Measurements from ENCODE around the gene CFAP61.

CFAP61 gene

GRCh38 chr20:20322912-20323311 lies 270.6 kb downstream of the CFAP61 start:
- Histone ChIP-seq H3K4me2 (ENCODE audit: low read length) (no peak overlapping the region), H4K12ac (ENCODE audit: low read depth, low read length) (no peak overlapping the region)
- no CpG with 5 or more reads among the region's 6 CpGs for WGBS (ENCODE audit: extremely low coverage, insufficient coverage, insufficient read length)

DNA sequence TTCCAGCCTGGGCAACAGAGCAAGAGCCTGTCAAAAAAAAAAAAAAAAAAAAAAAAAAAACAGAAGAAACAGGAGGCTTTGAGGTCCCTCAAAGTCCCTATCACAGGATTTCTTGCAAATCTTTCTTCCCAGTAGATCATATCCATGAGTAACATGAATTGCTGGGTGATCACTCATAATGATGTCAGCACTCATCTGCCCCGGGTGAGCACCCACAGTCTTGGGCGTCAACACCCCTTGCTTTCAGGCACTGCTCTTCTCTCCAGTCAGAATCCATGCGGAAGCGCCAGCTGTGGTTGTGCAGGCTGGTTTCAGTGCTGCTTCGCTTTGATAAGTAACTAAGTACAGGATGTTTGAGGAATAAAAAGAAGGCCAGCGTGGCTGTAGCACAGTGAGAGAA lies 275.4 kb downstream of the CFAP61 start:
- H3K36me3 ChIP-seq (ENCODE audit: control insufficient read depth in 1 of 2, insufficient read depth in 2 of 2, low read length in 2 of 2) = no peaks in the 10 kb centered on the region
- H3K27ac ChIP-seq (ENCODE audit: low read depth, low read length) = no peak overlapping the region
- no peaks in the 10 kb centered on the region for H3K4me1 ChIP-seq (ENCODE audit: control insufficient read depth in 1 of 2, insufficient read depth in 2 of 2, low read length in 2 of 2)
- WGBS (ENCODE audit: extremely low coverage, insufficient coverage, insufficient read length) = no CpG with 5 or more reads among the region's 6 CpGs
- H3K9me3 ChIP-seq (ENCODE audit: insufficient read depth, low read depth, low read length) = no peaks in the 10 kb centered on the region
- H3K27me3 ChIP-seq (ENCODE audit: insufficient read depth, low read length) = no peaks in the 10 kb centered on the region
- no peak overlapping the region for H3K18ac ChIP-seq (ENCODE audit: low read length)
- no peak overlapping the region for H3K4me3 ChIP-seq (ENCODE audit: low read depth, low read length)
- no peaks in the 10 kb centered on the region for H3K79me1 ChIP-seq (ENCODE audit: low read length)
- no peak overlapping the region for H3K9ac ChIP-seq (ENCODE audit: low read length)
- H3K14ac ChIP-seq (ENCODE audit: low read length) = no peak overlapping the region
- H2AK5ac ChIP-seq (ENCODE audit: low read length) = no peak overlapping the region
- H3K79me2 ChIP-seq (ENCODE audit: control insufficient read depth, insufficient read depth, low read length, poor library complexity) = no peaks in the 10 kb centered on the region
- H3K4me2 ChIP-seq (ENCODE audit: low read length) = no peak overlapping the region
- H4K91ac ChIP-seq (ENCODE audit: low read depth, low read length) = no peak overlapping the region
- no peak overlapping the region for H2BK12ac ChIP-seq (ENCODE audit: low read length)
- no peak for DNase-seq
- no peak overlapping the region for H3K23ac ChIP-seq (ENCODE audit: low read length)
- no peak overlapping the region for H3K4ac ChIP-seq (ENCODE audit: low read depth, low read length)
- no peak overlapping the region for H2BK5ac ChIP-seq (ENCODE audit: low read depth, low read length, poor library complexity)
- H4K8ac ChIP-seq (ENCODE audit: low read depth, low read length) = no peak overlapping the region
- H2BK120ac ChIP-seq (ENCODE audit: insufficient read depth, low read length, poor library complexity) = no peak overlapping the region
- no peak overlapping the region for H4K12ac ChIP-seq (ENCODE audit: low read depth, low read length)
- H2AFZ ChIP-seq (ENCODE audit: insufficient read depth, low read length, poor library complexity) = no peak overlapping the region

More at GRCh38 chr20:20322912-20323311, 270.6 kb downstream of the CFAP61 start:
- no peak overlapping the region for H2AFZ ChIP-seq (ENCODE audit: insufficient read depth, low read length, poor library complexity)
- H4K91ac ChIP-seq (ENCODE audit: low read depth, low read length) = no peak overlapping the region
- no peaks in the 10 kb centered on the region for H3K79me1 ChIP-seq (ENCODE audit: low read length)
- H2AK5ac ChIP-seq (ENCODE audit: low read length) = no peak overlapping the region
- H3K4ac ChIP-seq (ENCODE audit: low read depth, low read length) = no peak overlapping the region
- H3K9ac ChIP-seq (ENCODE audit: low read length) = no peak overlapping the region
- no peaks in the 10 kb centered on the region for H3K9me3 ChIP-seq (ENCODE audit: insufficient read depth, low read depth, low read length)
- H3K27me3 ChIP-seq (ENCODE audit: insufficient read depth, low read length) = no peaks in the 10 kb centered on the region
- H2BK12ac ChIP-seq (ENCODE audit: low read length) = no peak overlapping the region
- no peak overlapping the region for H2BK120ac ChIP-seq (ENCODE audit: insufficient read depth, low read length, poor library complexity)
- no peaks in the 10 kb centered on the region for H3K79me2 ChIP-seq (ENCODE audit: control insufficient read depth, insufficient read depth, low read length, poor library complexity)
- no peak overlapping the region for H2BK5ac ChIP-seq (ENCODE audit: low read depth, low read length, poor library complexity)
- H3K4me1 ChIP-seq (ENCODE audit: control insufficient read depth in 1 of 2, insufficient read depth in 2 of 2, low read length in 2 of 2) = no peaks in the 10 kb centered on the region
- H3K14ac ChIP-seq (ENCODE audit: low read length) = no peak overlapping the region
- H4K8ac ChIP-seq (ENCODE audit: low read depth, low read length) = no peak overlapping the region
- H3K23ac ChIP-seq (ENCODE audit: low read length) = no peak overlapping the region
- H3K4me3 ChIP-seq (ENCODE audit: low read depth, low read length) = no peak overlapping the region
- H3K36me3 ChIP-seq (ENCODE audit: control insufficient read depth in 1 of 2, insufficient read depth in 2 of 2, low read length in 2 of 2) = no peaks in the 10 kb centered on the region
- H3K27ac ChIP-seq (ENCODE audit: low read depth, low read length) = no peak overlapping the region
- no peak for DNase-seq
- no peak overlapping the region for H3K18ac ChIP-seq (ENCODE audit: low read length)

DNA sequence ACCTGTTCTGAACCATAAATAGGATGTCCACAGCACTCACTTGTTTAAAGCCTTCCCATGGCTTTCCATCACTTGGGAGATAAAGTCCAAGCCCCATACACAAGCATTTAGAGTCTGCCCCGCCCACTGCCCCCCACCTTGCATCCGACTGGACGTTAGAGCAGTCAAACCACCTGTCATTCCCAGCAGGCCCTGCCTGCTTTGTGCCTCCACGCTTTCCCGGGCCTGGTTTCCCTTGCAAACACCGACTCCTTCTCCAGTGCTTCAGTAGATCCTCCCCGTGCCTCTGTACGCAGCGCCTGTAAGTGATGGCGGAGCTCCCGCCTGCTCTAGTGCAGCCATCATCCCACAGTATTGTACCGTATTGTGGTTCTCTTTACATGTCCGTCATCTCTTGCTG lies 277.2 kb downstream of the CFAP61 start:
- Histone ChIP-seq H3K4me2 (ENCODE audit: low read length) (no peak overlapping the region), H3K79me1 (ENCODE audit: low read length) (no peaks in the 10 kb centered on the region), H3K4me1 (ENCODE audit: control insufficient read depth in 1 of 2, insufficient read depth in 2 of 2, low read length in 2 of 2) (no peaks in the 10 kb centered on the region), H4K8ac (ENCODE audit: low read depth, low read length) (no peak overlapping the region), H3K9ac (ENCODE audit: low read length) (no peak overlapping the region), H4K91ac (ENCODE audit: low read depth, low read length) (no peak overlapping the region), H2BK5ac (ENCODE audit: low read depth, low read length, poor library complexity) (no peak overlapping the region), H3K9me3 (ENCODE audit: insufficient read depth, low read depth, low read length) (no peaks in the 10 kb centered on the region), H3K23ac (ENCODE audit: low read length) (no peak overlapping the region), H3K36me3 (ENCODE audit: control insufficient read depth in 1 of 2, insufficient read depth in 2 of 2, low read length in 2 of 2) (no peaks in the 10 kb centered on the region), H3K27me3 (ENCODE audit: insufficient read depth, low read length) (no peaks in the 10 kb centered on the region), H2BK12ac (ENCODE audit: low read length) (no peak overlapping the region), H3K4ac (ENCODE audit: low read depth, low read length) (no peak overlapping the region), H2AFZ (ENCODE audit: insufficient read depth, low read length, poor library complexity) (no peak overlapping the region), H3K27ac (ENCODE audit: low read depth, low read length) (no peak overlapping the region), H4K12ac (ENCODE audit: low read depth, low read length) (no peak overlapping the region), H3K79me2 (ENCODE audit: control insufficient read depth, insufficient read depth, low read length, poor library complexity) (no peaks in the 10 kb centered on the region), H2BK120ac (ENCODE audit: insufficient read depth, low read length, poor library complexity) (no peak overlapping the region), H3K14ac (ENCODE audit: low read length) (no peak overlapping the region), H3K4me3 (ENCODE audit: low read depth, low read length) (no peak overlapping the region), H3K18ac (ENCODE audit: low read length) (no peak overlapping the region), H2AK5ac (ENCODE audit: low read length) (no peak overlapping the region)
- no CpG with 5 or more reads among the region's 13 CpGs for WGBS (ENCODE audit: extremely low coverage, insufficient coverage, insufficient read length)
- DNase-seq = no peak

DNA sequence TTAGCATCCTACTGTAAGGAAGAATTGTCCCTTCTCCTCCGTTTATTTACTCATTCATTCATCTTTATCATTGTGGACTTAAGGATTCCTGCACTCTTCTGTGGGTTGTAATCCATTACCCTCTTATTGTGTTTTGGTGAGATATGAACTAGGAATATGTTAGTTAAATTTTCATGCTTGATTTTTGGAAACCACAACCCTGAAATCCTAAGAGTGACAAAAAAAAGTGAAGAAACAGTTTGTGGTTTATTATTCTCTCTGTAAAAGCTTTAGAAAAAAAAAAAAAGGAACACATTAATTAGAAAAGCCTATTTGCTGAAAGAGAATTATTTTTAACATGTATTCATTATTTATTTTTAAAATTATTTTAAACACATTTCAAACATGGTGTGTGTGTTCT lies 278.8 kb downstream of the CFAP61 start:
- Histone ChIP-seq H4K91ac (ENCODE audit: low read depth, low read length) (no peak overlapping the region), H2BK5ac (ENCODE audit: low read depth, low read length, poor library complexity) (no peak overlapping the region), H3K79me2 (ENCODE audit: control insufficient read depth, insufficient read depth, low read length, poor library complexity) (no peaks in the 10 kb centered on the region), H3K18ac (ENCODE audit: low read length) (no peak overlapping the region), H3K4me2 (ENCODE audit: low read length) (no peak overlapping the region), H3K4ac (ENCODE audit: low read depth, low read length) (no peak overlapping the region), H2AFZ (ENCODE audit: insufficient read depth, low read length, poor library complexity) (no peak overlapping the region), H3K14ac (ENCODE audit: low read length) (no peak overlapping the region), H2AK5ac (ENCODE audit: low read length) (no peak overlapping the region), H4K12ac (ENCODE audit: low read depth, low read length) (no peak overlapping the region), H3K4me1 (ENCODE audit: control insufficient read depth in 1 of 2, insufficient read depth in 2 of 2, low read length in 2 of 2) (no peaks in the 10 kb centered on the region), H3K79me1 (ENCODE audit: low read length) (no peaks in the 10 kb centered on the region), H3K27me3 (ENCODE audit: insufficient read depth, low read length) (no peaks in the 10 kb centered on the region), H4K8ac (ENCODE audit: low read depth, low read length) (no peak overlapping the region), H3K9me3 (ENCODE audit: insufficient read depth, low read depth, low read length) (no peaks in the 10 kb centered on the region), H3K4me3 (ENCODE audit: low read depth, low read length) (no peak overlapping the region), H3K36me3 (ENCODE audit: control insufficient read depth in 1 of 2, insufficient read depth in 2 of 2, low read length in 2 of 2) (no peaks in the 10 kb centered on the region), H3K27ac (ENCODE audit: low read depth, low read length) (no peak overlapping the region), H2BK120ac (ENCODE audit: insufficient read depth, low read length, poor library complexity) (no peak overlapping the region), H3K23ac (ENCODE audit: low read length) (no peak overlapping the region), H3K9ac (ENCODE audit: low read length) (no peak overlapping the region), H2BK12ac (ENCODE audit: low read length) (no peak overlapping the region)
- WGBS (ENCODE audit: extremely low coverage, insufficient coverage, insufficient read length) = no CpG with 5 or more reads among the region's 1 CpG
- no peak for DNase-seq

All from trophoblast cell (in vitro differentiated cells and primary cell).